NT2/D1 (cell line): Measurements from ENCODE around the gene OCIAD2.
"Not testable (repeated sequence)": the region's sequence is repeated elsewhere in the genome, so short reads cannot be mapped to it uniquely, and the experiment has no call there.

Experiments used
- SUZ12 ChIP-seq: IDR thresholded peaks from 2 replicates; pipeline ENCODE4 v1.6.1; 2011; ENCODE audit not compliant: insufficient read length, insufficient read depth; ENCODE audit errors: extremely low read depth
- YY1 ChIP-seq: IDR thresholded peaks from 2 replicates; pipeline ENCODE4 v1.6.1; 2011; ENCODE audit not compliant: insufficient read length, insufficient read depth

DNA sequence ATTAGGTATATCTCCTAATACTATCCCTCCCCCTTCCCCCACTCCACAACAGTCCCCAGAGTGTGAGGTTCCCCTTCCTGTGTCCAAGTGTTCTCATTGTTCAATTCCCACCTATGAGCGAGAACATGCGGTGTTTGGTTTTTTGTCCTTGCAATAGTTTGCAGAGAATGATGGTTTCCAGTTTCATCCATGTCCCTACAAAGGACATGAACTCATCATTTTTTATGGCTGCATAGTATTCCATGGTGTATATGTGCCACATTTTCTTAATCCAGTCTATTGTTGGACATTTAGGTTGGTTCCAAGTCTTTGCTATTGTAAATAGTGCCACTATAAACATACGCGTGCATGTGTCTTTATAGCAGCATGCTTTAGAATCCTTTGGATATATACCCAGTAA, 41.9 kb downstream of the OCIAD2 start:
- not testable (repeated sequence) for TF ChIP-seq YY1, SUZ12
